ENCODE results near the gene PDE3A.
"Not testable (repeated sequence)": the region's sequence is repeated elsewhere in the genome, so short reads cannot be mapped to it uniquely, and the experiment has no call there.

Gene PDE3A

DNA sequence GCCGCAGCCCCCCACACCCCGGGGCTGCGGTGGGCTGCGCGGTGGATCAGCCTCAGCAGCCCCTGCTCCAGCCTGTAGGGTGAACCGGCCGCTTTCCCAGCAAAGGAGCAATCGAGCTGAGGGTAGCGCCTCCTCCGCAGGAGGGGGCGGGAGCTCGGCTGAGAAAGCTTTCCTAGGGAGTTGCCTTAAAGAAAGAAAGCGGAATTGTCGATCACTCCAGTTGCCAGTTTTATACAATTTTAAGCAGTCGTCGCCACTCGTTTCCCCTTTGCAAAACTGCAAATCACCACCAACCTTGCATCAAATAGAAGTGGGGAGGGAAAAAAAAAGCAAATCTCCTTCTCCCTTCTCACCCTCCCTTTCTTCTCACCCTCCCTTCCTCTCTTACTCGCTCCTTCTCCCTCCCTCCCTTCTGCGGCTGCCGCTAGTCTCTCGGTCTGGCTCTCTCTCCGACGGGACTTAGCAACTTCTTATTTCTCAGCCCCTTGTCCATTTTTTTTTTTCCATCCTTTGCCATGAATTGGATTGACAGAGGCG is at the start of gene PDE3A:
Gene PDE3A (plus strand): TSS at position 424 of the 537 bp plus-strand sequence. CDS start 748 bp downstream, outside the sequence.
- Histone ChIP-seq H3K36me3 (ENCODE audit: insufficient read depth, low read length) (no peaks in the 10 kb centered on the region), H3K4me3 (peak within 1 kb of the TSS; percentile 89), H3K27ac (no peak within 1 kb of the TSS), H3K9ac (ENCODE audit: insufficient read length) (peak within 1 kb of the TSS; percentile 28), H3K9me3 (ENCODE audit: low read depth, low read length) (no peaks in the 10 kb centered on the region)
- TF ChIP-seq EZH2 (IDR thresholded peaks at IDR 0.05) (no peak), FOXP2 (optimal IDR thresholded peaks at IDR 0.05; ENCODE audit: control extremely low read depth, extremely low read length, insufficient read depth) (no peak), POLR2AphosphoS5 (IDR thresholded peaks at IDR 0.05; ENCODE audit: borderline replicate concordance, low read depth, low read length) (no peak)
- DNase-seq (ENCODE audit: low read depth, low spot score) = no peak

DNA sequence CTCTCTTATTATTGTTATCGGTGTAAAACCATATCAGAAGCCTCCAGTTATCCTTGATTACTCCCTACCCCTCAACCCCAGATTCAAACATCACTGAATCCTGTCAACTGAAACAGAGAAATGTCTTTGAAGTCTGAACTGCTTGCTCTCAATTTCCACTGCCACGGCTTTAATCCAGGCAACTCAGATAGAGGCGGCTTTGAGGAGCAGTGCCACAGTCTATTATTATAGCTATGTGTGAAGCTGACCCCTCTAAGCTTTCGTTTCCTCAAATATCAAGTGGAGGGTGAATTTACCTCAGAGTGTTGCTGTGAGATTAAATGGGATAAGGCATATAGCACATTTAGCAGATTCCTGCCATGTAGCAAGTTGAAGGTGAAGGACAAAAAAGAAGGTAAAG is 49.0 kb upstream of the PDE3A start:
- H3K36me3 ChIP-seq (ENCODE audit: insufficient read depth, low read length) = no peaks in the 10 kb centered on the region
- H3K4me3 ChIP-seq = no peak overlapping the region
- DNase-seq (ENCODE audit: low read depth, low spot score) = no peak
- no peaks in the 10 kb centered on the region for H3K9me3 ChIP-seq (ENCODE audit: low read depth, low read length)
- no peak overlapping the region for H3K27ac ChIP-seq
- TF ChIP-seq EZH2 (IDR thresholded peaks at IDR 0.05) (no peak), POLR2AphosphoS5 (IDR thresholded peaks at IDR 0.05; ENCODE audit: borderline replicate concordance, low read depth, low read length) (no peak), FOXP2 (optimal IDR thresholded peaks at IDR 0.05; ENCODE audit: control extremely low read depth, extremely low read length, insufficient read depth) (no peak)
- no peak overlapping the region for H3K9ac ChIP-seq (ENCODE audit: insufficient read length)

DNA sequence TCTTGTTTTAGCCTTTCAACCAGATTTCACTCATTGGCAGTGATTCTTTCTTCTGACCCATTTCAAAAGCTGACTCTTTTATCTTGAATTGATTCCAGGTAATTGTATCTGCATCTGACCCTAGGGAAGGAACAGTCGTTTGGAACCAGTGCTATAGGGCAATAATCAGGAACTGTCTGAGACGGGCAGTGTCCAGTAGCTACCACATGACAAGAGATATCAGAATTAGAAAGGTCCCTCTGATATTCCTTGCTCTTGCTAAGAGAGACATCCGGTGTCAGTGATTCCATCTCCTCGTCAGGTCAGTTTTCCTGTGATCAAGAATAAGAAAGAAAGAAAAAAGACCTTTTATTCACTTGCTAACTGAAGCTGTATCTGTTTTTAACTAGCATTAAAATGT is 47.8 kb upstream of the PDE3A start:
- no peak for DNase-seq (ENCODE audit: low read depth, low spot score)
- Histone ChIP-seq H3K36me3 (ENCODE audit: insufficient read depth, low read length) (no peaks in the 10 kb centered on the region), H3K9me3 (ENCODE audit: low read depth, low read length) (no peaks in the 10 kb centered on the region), H3K9ac (ENCODE audit: insufficient read length) (no peak overlapping the region), H3K4me3 (no peak overlapping the region), H3K27ac (no peak overlapping the region)
- TF ChIP-seq EZH2 (IDR thresholded peaks at IDR 0.05) (no peak), FOXP2 (optimal IDR thresholded peaks at IDR 0.05; ENCODE audit: control extremely low read depth, extremely low read length, insufficient read depth) (no peak), POLR2AphosphoS5 (IDR thresholded peaks at IDR 0.05; ENCODE audit: borderline replicate concordance, low read depth, low read length) (no peak)

DNA sequence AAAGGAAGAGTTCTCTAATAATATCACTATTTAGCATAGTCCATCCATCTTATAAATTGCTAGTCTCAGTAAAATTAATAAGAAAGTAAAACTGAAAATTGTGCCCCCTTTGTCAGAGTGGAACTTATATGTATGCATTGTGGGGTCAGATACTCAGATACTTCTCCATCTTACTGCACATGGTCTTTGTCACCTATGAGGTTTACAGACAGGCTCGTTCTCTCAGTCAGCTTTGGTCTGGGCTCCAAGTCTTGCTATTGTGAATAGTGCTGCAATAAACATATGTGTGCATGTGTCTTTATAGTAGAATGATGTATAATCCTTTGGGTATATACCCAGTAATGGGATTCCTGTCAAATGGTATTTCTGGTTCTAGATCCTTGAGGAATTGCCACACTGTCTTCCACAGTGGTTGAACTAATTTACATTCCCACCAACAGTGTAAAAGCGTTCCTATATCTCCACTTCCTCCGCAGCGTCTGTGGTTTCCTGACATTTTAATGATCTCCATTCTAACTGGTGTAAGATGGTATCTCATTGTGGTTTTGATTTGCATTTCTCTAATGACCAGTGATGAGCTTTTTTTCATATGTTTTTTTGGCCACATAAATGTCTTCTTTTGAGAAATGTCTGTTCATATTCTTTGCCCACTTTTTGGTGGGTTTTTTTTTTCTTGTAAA is 37.4 kb upstream of the PDE3A start:
- DNase-seq (ENCODE audit: low read depth, low spot score) = peak; percentile 83
- not testable (repeated sequence) for H3K36me3 ChIP-seq (ENCODE audit: insufficient read depth, low read length); H3K9me3 ChIP-seq (ENCODE audit: low read depth, low read length); H3K9ac ChIP-seq (ENCODE audit: insufficient read length)
- Histone ChIP-seq H3K27ac (peak overlapping the region; percentile 49; the same call in 1 of the 2 replicates), H3K4me3 (0 out of 2 replicates have a peak overlapping the region, but pooled peaks have one; percentile 9)
- peak; percentile 27; the same call in 1 of the 2 replicates for TF ChIP-seq POLR2AphosphoS5 (IDR thresholded peaks at IDR 0.05; ENCODE audit: borderline replicate concordance, low read depth, low read length)

DNA sequence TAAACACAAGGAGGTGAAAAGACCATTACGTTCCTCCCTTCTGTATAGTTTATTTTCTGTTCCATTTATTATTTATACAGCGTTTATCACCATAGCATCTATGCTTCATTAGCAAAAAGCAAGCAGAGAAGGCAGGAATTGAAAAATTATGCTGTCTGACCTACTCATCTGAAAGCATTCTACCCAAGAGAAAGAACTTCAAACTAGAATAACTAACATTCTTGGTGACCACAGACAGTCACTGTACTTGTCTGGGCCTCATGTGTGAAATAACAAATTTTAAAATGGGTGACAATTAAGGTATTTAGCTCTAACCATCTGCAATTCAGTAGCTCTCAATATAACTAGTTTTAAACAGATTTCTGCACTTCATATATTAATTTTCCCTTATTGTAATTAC is 29.3 kb upstream of the PDE3A start:
- Histone ChIP-seq H3K27ac (no peak overlapping the region), H3K9ac (ENCODE audit: insufficient read length) (no peak overlapping the region), H3K4me3 (no peak overlapping the region), H3K36me3 (ENCODE audit: insufficient read depth, low read length) (no peaks in the 10 kb centered on the region), H3K9me3 (ENCODE audit: low read depth, low read length) (no peaks in the 10 kb centered on the region)
- no peak for TF ChIP-seq FOXP2 (optimal IDR thresholded peaks at IDR 0.05; ENCODE audit: control extremely low read depth, extremely low read length, insufficient read depth)
- TF ChIP-seq EZH2 (IDR thresholded peaks at IDR 0.05) = no peak
- no peak for TF ChIP-seq POLR2AphosphoS5 (IDR thresholded peaks at IDR 0.05; ENCODE audit: borderline replicate concordance, low read depth, low read length)
- no peak for DNase-seq (ENCODE audit: low read depth, low spot score)

DNA sequence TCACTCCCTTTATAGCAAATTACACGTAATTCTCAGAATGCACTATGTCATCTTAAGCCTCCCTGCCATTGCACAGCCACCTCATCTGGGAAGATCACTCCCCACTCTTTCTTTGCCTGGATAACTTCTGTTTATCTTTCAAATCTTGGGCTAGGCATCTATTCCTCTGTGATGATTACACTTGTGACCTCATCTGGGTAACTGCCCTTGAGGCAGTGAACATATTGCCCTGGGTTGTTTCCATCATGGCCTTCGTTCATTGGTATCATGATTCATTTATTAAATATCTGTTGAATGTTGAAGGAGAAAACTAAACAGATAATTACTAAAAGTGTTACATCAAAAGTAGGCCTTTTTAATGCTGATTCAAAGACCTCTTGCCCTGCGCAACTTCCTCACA is 26.2 kb upstream of the PDE3A start:
- TF ChIP-seq FOXP2 (optimal IDR thresholded peaks at IDR 0.05; ENCODE audit: control extremely low read depth, extremely low read length, insufficient read depth) = no peak

DNA sequence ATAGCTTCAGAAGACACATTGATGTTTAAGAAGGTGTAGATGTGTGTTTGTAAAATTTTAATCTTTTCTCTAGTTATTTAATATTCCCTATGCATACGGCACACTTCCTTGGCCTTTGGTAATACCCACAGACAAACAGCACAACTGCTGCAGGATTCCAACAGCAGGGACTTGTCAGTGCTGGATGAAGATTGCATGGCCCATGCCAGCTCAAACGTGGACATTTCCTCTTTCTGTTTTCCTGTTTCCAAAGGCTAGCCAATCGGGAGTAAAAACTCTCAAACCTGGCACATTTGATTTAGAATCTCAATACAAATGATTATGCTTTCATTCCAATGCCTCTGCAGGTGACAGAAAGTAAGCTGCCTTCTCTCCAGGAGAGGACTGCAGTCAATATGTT is 22.5 kb upstream of the PDE3A start:
- Histone ChIP-seq H3K9ac (ENCODE audit: insufficient read length) (no peak overlapping the region), H3K27ac (no peak overlapping the region), H3K36me3 (ENCODE audit: insufficient read depth, low read length) (no peaks in the 10 kb centered on the region), H3K9me3 (ENCODE audit: low read depth, low read length) (no peaks in the 10 kb centered on the region), H3K4me3 (no peak overlapping the region)
- TF ChIP-seq POLR2AphosphoS5 (IDR thresholded peaks at IDR 0.05; ENCODE audit: borderline replicate concordance, low read depth, low read length) (no peak), FOXP2 (optimal IDR thresholded peaks at IDR 0.05; ENCODE audit: control extremely low read depth, extremely low read length, insufficient read depth) (no peak), EZH2 (IDR thresholded peaks at IDR 0.05) (no peak)
- no peak for DNase-seq (ENCODE audit: low read depth, low spot score)

More for the DNA sequence above, 26.2 kb upstream of the PDE3A start:
- Histone ChIP-seq H3K9me3 (ENCODE audit: low read depth, low read length) (no peaks in the 10 kb centered on the region), H3K27ac (no peak overlapping the region), H3K4me3 (no peak overlapping the region), H3K9ac (ENCODE audit: insufficient read length) (no peak overlapping the region), H3K36me3 (ENCODE audit: insufficient read depth, low read length) (no peaks in the 10 kb centered on the region)
- no peak for DNase-seq (ENCODE audit: low read depth, low spot score)

DNA sequence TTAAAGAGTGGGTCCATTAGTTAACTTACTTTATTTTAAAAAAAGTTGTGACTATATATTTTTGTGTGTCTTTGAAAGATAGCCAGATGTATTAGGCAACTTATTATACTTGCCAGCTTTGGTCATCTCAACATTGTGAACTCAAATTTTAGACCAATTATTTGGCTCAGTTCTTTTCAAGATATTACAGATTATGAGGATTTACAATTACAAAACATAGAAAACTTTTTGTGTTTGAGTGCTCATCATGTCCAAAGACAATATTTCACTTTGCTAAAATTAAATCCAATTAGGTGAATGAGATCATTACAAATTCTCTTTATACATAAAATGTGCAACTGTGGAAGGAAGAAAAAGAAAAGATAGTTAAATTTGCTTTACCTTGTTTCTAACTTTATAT is 18.3 kb upstream of the PDE3A start:
- Histone ChIP-seq H3K9me3 (ENCODE audit: low read depth, low read length) (no peaks in the 10 kb centered on the region), H3K36me3 (ENCODE audit: insufficient read depth, low read length) (no peaks in the 10 kb centered on the region), H3K27ac (no peak overlapping the region), H3K9ac (ENCODE audit: insufficient read length) (no peak overlapping the region), H3K4me3 (no peak overlapping the region)
- DNase-seq (ENCODE audit: low read depth, low spot score) = no peak
- TF ChIP-seq EZH2 (IDR thresholded peaks at IDR 0.05) (no peak), POLR2AphosphoS5 (IDR thresholded peaks at IDR 0.05; ENCODE audit: borderline replicate concordance, low read depth, low read length) (no peak), FOXP2 (optimal IDR thresholded peaks at IDR 0.05; ENCODE audit: control extremely low read depth, extremely low read length, insufficient read depth) (no peak)

DNA sequence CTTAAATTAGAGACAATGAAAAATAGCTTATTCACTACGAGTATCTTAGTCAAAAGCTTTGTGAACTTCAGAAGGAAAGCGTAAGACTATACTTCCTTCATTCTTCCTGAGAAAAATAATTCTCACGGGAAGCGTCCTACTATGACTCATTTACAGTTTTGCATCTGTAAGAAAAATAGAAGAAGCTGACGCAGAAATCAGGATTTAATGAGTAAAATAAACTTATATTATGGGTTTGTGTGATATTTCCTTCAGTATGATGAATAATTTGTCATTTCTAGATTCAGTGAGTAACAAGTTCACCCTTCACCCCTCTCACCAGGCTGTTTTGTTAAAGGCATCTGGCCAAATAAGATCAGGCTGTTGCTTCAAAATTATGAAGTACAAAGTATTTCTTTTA is 17.8 kb upstream of the PDE3A start:
- Histone ChIP-seq H3K36me3 (ENCODE audit: insufficient read depth, low read length) (no peaks in the 10 kb centered on the region), H3K9ac (ENCODE audit: insufficient read length) (no peak overlapping the region), H3K27ac (no peak overlapping the region), H3K4me3 (no peak overlapping the region), H3K9me3 (ENCODE audit: low read depth, low read length) (no peaks in the 10 kb centered on the region)
- TF ChIP-seq POLR2AphosphoS5 (IDR thresholded peaks at IDR 0.05; ENCODE audit: borderline replicate concordance, low read depth, low read length) (no peak), FOXP2 (optimal IDR thresholded peaks at IDR 0.05; ENCODE audit: control extremely low read depth, extremely low read length, insufficient read depth) (no peak), EZH2 (IDR thresholded peaks at IDR 0.05) (no peak)
- no peak for DNase-seq (ENCODE audit: low read depth, low spot score)

All from SK-N-MC (cell line).